Keratinocyte (primary cell): ENCODE results near the gene LSM14B. TPM values are rescaled to one million over a fixed set of nuclear protein-coding genes. Genes with fewer than 3 reads are reported as not detected.
"Not testable (repeated sequence)": the region's sequence is repeated elsewhere in the genome, so short reads cannot be mapped to it uniquely, and the experiment has no call there.

Experiments
- DNase-seq: peaks from one replicate; pipeline ENCODE4 v3.0.0-alpha.2; 2011; ENCODE audit warnings: low read depth, missing footprints, low spot score
- FAIRE-seq: peaks from 2 replicates; lab custom pipeline; 2011; peaks lifted over from hg19 to GRCh38; lab: Jason Lieb, UNC
- H2AFZ ChIP-seq: 2 replicates; pipeline ENCODE4 v1.6.0; 2012; ENCODE audit warnings: low read length, control low read depth, inconsistent platforms; ENCODE audit not compliant: control insufficient read depth
- H3K27ac ChIP-seq: 2 replicates; pipeline ENCODE4 v1.5.1; 2011; ENCODE audit warnings: low read length; ENCODE audit not compliant: control insufficient read depth, insufficient read depth
- H3K27me3 ChIP-seq: 3 replicates; pipeline ENCODE4 v1.6.0; 2011; ENCODE audit warnings: low read length; ENCODE audit not compliant: control insufficient read depth, insufficient read depth; ENCODE audit errors: extremely low read depth
- H3K36me3 ChIP-seq, 2 experiments: 2 replicates in 1 of 2; 3 replicates in 1 of 2; pipeline ENCODE4 v1.5.1; 2011; ENCODE audit warnings: low read length in 2 of 2, mild to moderate bottlenecking in 1 of 2; ENCODE audit not compliant: control insufficient read depth in 2 of 2, insufficient read depth in 2 of 2; ENCODE audit errors: extremely low read depth in 1 of 2
- H3K4me1 ChIP-seq: 3 replicates; pipeline ENCODE4 v1.5.1; 2011; ENCODE audit warnings: low read length; ENCODE audit not compliant: control insufficient read depth, insufficient read depth; ENCODE audit errors: extremely low read depth
- H3K4me2 ChIP-seq: 3 replicates; pipeline ENCODE4 v1.6.0; 2011; ENCODE audit warnings: low read depth, low read length; ENCODE audit not compliant: control insufficient read depth, insufficient read depth; ENCODE audit errors: extremely low read depth
- H3K4me3 ChIP-seq, 3 experiments: fragments of 200-600 bp in 1 of 3; sonication (generic) in 1 of 3; 2 replicates in 2 of 3; 3 replicates in 1 of 3; pipeline ENCODE4 v1.5.1; 2011 to 2016; ENCODE audit warnings: low read length in 3 of 3, mild to moderate bottlenecking in 3 of 3, control low read depth in 2 of 3, inconsistent platforms in 1 of 3, low read depth in 1 of 3, mixed read lengths in 1 of 3, mixed run types in 1 of 3, moderate library complexity in 1 of 3; ENCODE audit not compliant: control insufficient read depth in 2 of 3, insufficient read depth in 2 of 3; ENCODE audit errors: extremely low read depth in 1 of 3
- H3K79me2 ChIP-seq: 2 replicates; pipeline ENCODE4 v1.6.0; 2012; ENCODE audit warnings: low read length; ENCODE audit not compliant: control insufficient read depth, insufficient read depth
- H3K9ac ChIP-seq: 3 replicates; pipeline ENCODE4 v1.6.0; 2011; ENCODE audit warnings: low read length; ENCODE audit not compliant: control insufficient read depth, insufficient read depth; ENCODE audit errors: extremely low read depth
- H3K9me1 ChIP-seq: 3 replicates; pipeline ENCODE4 v1.6.0; 2011; ENCODE audit warnings: low read length; ENCODE audit not compliant: control insufficient read depth, insufficient read depth; ENCODE audit errors: extremely low read depth
- H3K9me3 ChIP-seq: 2 replicates; pipeline ENCODE4 v1.5.1; 2012; ENCODE audit warnings: low read depth, low read length; ENCODE audit not compliant: control insufficient read depth
- H4K20me1 ChIP-seq: 3 replicates; pipeline ENCODE4 v1.6.0; 2011; ENCODE audit warnings: low read length; ENCODE audit not compliant: control insufficient read depth, insufficient read depth; ENCODE audit errors: extremely low read depth
- EZH2 ChIP-seq: IDR thresholded peaks from one replicate; pipeline ENCODE4 v1.6.1; 2012; ENCODE audit warnings: inconsistent platforms, mild to moderate bottlenecking, low read length, moderate library complexity
- dilution Hi-C: fragments of 300-500 bp; cut with MboI; formaldehyde crosslinking; loops from one replicate; pipeline ENCODE4 v1.7.0; 2020; ENCODE audit warnings: low sequenced_read_pairs; ENCODE audit not compliant: extremely low pct_ligation_motif_present
- polyA plus RNA-seq, 5 experiments: library from polyadenylated mRNA; depleted of rRNA in 3 of 5; stranded (reverse) in 3 of 5; stranded (forward) in 1 of 5; unstranded in 1 of 5; fragments of >200 nt; gene quantifications; 1 replicate in 1 of 5; 2 replicates in 3 of 5; 3 replicates in 1 of 5; pipeline versions ENCODE4 v1.2.1 to v1.2.3, GENCODE V29; 2011 to 2012; ENCODE audit warnings: missing spikeins in 2 of 5, low read depth in 1 of 5, low replicate concordance in 1 of 5
- TF ChIP-seq, protein P1 (sequence below), 3 experiments: IDR thresholded peaks in 1 of 3; conservative IDR thresholded peaks in 1 of 3; optimal IDR thresholded peaks in 1 of 3; 2 replicates in 2 of 3; 3 replicates in 1 of 3; pipeline versions ENCODE3 to v1.5.1; 2011; ENCODE audit warnings: low read length in 3 of 3, mild to moderate bottlenecking in 3 of 3, moderate library complexity in 2 of 3, control low read depth in 1 of 3, inconsistent platforms in 1 of 3; ENCODE audit not compliant: insufficient read depth in 2 of 3; ENCODE audit errors: extremely low read depth in 1 of 3

LSM14B gene
- polyA plus RNA-seq, 1 donor (not counting 4 experiments of a cell fraction or from before 2014, with no cell fraction given), result 21.7 TPM

DNA sequence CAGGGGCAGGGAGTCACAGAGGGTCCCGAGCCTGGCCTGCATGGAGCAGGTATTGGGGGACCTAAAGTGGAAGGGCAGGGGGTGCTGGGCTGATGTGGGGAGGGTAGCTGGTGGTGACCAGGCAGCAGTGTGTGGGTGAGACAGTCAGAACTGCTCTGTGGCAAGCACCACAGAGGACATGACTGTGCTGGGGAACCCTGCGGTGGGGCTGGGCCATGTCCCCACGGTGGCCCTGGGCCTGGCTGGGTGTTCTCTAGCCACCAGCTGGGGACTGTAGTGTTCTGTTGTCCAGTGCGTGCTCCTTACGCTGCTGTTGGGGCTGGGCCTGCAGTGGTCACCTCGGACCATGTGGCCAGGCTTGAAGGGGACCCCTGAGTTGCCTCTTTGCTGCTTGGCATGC, 24.9 kb downstream of the LSM14B start:
- Histone ChIP-seq H3K4me3 (no peak overlapping the region), H3K9me1 (peaks cover 22% of the 10 kb centered on the region), H3K36me3 (peaks cover 3 to 7% of the 10 kb centered on the region in 2 experiments), H3K27me3 (no peaks in the 10 kb centered on the region), H3K4me1 (peaks cover 34% of the 10 kb centered on the region), H3K27ac (no peak overlapping the region), H3K4me2 (no peak overlapping the region), H2AFZ (no peak overlapping the region), H3K79me2 (peaks cover 78% of the 10 kb centered on the region), H4K20me1 (peaks cover 55% of the 10 kb centered on the region), H3K9me3 (no peaks in the 10 kb centered on the region), H3K9ac (no peak overlapping the region)
- DNase-seq (no peak), FAIRE-seq (no peak)
- TF ChIP-seq, protein P1, sequence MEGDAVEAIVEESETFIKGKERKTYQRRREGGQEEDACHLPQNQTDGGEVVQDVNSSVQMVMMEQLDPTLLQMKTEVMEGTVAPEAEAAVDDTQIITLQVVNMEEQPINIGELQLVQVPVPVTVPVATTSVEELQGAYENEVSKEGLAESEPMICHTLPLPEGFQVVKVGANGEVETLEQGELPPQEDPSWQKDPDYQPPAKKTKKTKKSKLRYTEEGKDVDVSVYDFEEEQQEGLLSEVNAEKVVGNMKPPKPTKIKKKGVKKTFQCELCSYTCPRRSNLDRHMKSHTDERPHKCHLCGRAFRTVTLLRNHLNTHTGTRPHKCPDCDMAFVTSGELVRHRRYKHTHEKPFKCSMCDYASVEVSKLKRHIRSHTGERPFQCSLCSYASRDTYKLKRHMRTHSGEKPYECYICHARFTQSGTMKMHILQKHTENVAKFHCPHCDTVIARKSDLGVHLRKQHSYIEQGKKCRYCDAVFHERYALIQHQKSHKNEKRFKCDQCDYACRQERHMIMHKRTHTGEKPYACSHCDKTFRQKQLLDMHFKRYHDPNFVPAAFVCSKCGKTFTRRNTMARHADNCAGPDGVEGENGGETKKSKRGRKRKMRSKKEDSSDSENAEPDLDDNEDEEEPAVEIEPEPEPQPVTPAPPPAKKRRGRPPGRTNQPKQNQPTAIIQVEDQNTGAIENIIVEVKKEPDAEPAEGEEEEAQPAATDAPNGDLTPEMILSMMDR (optimal IDR thresholded peaks at IDR 0.05 in 1 of 3, IDR thresholded peaks at IDR 0.05 in 1 of 3, conservative IDR thresholded peaks at IDR 0.05 in 1 of 3; ENCODE audit: extremely low read depth in 1 of 3, insufficient read depth in 2 of 3, low read length in 3 of 3), result no peak
- TF ChIP-seq EZH2, result no peak
- dilution Hi-C loops, result no loop called here

DNA sequence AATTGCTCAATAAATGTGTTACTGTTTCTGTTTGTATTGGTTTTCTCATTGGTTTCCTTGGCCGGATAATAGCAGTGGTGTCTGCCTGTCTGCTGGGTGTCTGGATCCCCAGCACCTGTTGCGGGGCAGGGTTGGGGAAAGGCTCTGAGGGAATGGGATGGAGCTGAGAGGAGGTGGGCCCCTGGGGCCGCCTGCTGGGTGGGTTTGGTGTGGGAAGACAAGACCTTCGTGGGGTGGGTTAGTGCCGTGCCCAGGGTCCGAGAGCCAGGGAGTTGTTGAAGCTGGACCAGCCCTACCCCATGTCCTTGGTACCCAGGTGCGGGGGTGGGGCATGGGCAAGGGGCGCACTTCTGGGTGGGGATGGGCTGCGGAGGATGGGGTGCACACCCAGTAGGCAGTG, 25.3 kb downstream of the LSM14B start:
- TF ChIP-seq EZH2, result no peak
- TF ChIP-seq, protein P1 (optimal IDR thresholded peaks at IDR 0.05 in 1 of 3, IDR thresholded peaks at IDR 0.05 in 1 of 3, conservative IDR thresholded peaks at IDR 0.05 in 1 of 3; ENCODE audit: extremely low read depth in 1 of 3, insufficient read depth in 2 of 3, low read length in 3 of 3), result no peak
- Histone ChIP-seq H2AFZ (no peak overlapping the region), H4K20me1 (peaks cover 55% of the 10 kb centered on the region), H3K9me1 (peaks cover 22% of the 10 kb centered on the region), H3K27me3 (no peaks in the 10 kb centered on the region), H3K4me2 (no peak overlapping the region), H3K27ac (no peak overlapping the region), H3K4me1 (peaks cover 34% of the 10 kb centered on the region), H3K79me2 (peaks cover 78% of the 10 kb centered on the region), H3K4me3 (no peak overlapping the region), H3K9me3 (no peaks in the 10 kb centered on the region), H3K36me3 (peaks cover 3 to 8% of the 10 kb centered on the region in 2 experiments), H3K9ac (no peak overlapping the region)
- dilution Hi-C loops, result no loop called here
- FAIRE-seq (no peak), DNase-seq (no peak)

DNA sequence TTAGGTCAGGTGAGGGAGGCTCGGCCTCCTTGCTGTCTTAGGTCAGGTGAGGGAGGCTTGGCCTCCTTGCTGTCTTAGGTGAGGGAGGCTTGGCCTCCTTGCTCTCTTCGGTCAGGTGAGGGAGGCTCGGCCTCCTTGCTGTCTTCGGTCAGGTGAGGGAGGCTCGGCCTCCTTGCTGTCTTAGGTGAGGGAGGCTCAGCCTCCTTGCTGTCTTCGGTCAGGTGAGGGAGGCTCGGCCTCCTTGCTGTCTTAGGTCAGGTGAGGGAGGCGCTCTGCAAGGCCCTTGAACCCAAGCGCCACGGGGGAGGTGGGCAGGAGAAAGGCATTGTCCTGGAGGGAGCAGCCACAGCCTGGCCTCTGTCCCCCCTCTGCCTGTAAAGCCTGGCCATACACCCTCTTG, 26.1 kb downstream of the LSM14B start:
- Histone ChIP-seq H3K79me2 (peaks cover 77% of the 10 kb centered on the region), H4K20me1 (peaks cover 55% of the 10 kb centered on the region), H3K36me3 (peaks cover 3 to 10% of the 10 kb centered on the region in 2 experiments), H3K4me1 (peaks cover 34% of the 10 kb centered on the region), H3K9me1 (peaks cover 22% of the 10 kb centered on the region)
- H3K4me3 ChIP-seq, H3K27ac ChIP-seq, H2AFZ ChIP-seq, H3K9ac ChIP-seq, DNase-seq, dilution Hi-C loops, H3K4me2 ChIP-seq, FAIRE-seq, H3K9me3 ChIP-seq, H3K27me3 ChIP-seq: not testable (repeated sequence)
